ENCODE results near the gene B9D1. TPM values are rescaled to one million over a fixed set of nuclear protein-coding genes. Genes with fewer than 3 reads are reported as not detected.

Gene B9D1
- total and polyA plus RNA-seq, 9 of the 15 experiments (the other 6 are each of a cell fraction or from before 2014, with no cell fraction given): 8.9 to 28.0 (median 17.9) TPM

GRCh38 chr17:19311421-19312215 is 50.9 kb downstream of the B9D1 start:
- FAIRE-seq: no peak
- TF ChIP-seq ZNF174 (CRISPR knock-in tag; IDR thresholded peaks at IDR 0.05) (no peak), HMG20A (CRISPR knock-in tag; conservative IDR thresholded peaks at IDR 0.05) (no peak), ZNF589 (CRISPR knock-in tag; IDR thresholded peaks at IDR 0.05; ENCODE audit: low read depth) (no peak), ZNF318 (IDR thresholded peaks at IDR 0.05; ENCODE audit: borderline replicate concordance in 1 of 2, low read depth in 1 of 2) (no peak), CAMTA2 (CRISPR knock-in tag; conservative IDR thresholded peaks at IDR 0.05) (no peak), HNRNPLL (IDR thresholded peaks at IDR 0.05; ENCODE audit: low read depth, low read length, poor library complexity, severe bottlenecking) (no peak), SNRNP70 (optimal IDR thresholded peaks at IDR 0.05; ENCODE audit: low read depth, low read length) (no peak), ZFPM2 (CRISPR knock-in tag; IDR thresholded peaks at IDR 0.05) (no peak), ZNF592 (IDR thresholded peaks at IDR 0.05) (no peak), LARP7 (IDR thresholded peaks at IDR 0.05) (no peak)

More at GRCh38 chr17:19311421-19312215, 50.9 kb downstream of the B9D1 start:
- Histone ChIP-seq H3K9me1 (ENCODE audit: control insufficient read depth, insufficient read depth, low read length) (no peaks in the 10 kb centered on the region), H3K4me2 (ENCODE audit: insufficient read depth, low read length) (no peak overlapping the region), H2AFZ (ENCODE audit: low read depth, low read length) (no peak overlapping the region), H3K27me3 (ENCODE audit: control insufficient read depth in 2 of 2, insufficient read depth in 2 of 2, low read length in 2 of 2) (no peaks in the 10 kb centered on the region), H3K9me3 (replicated peaks; ENCODE audit: control insufficient read depth, insufficient read depth, low read depth, low read length) (no peaks in the 10 kb centered on the region), H4K20me1 (replicated peaks; ENCODE audit: control insufficient read depth, insufficient read depth, low read length) (no peaks in the 10 kb centered on the region), H3K4me1 (replicated peaks in 1 of 2; ENCODE audit: control insufficient read depth in 2 of 2, insufficient read depth in 2 of 2, low read length in 2 of 2) (peaks cover 4% of the 10 kb centered on the region in 2 experiments), H3K36me3 (ENCODE audit: control insufficient read depth, insufficient read depth, low read length) (peaks cover 18% of the 10 kb centered on the region; the same call in 2 of the 3 replicates), H3K9ac (ENCODE audit: insufficient read depth in 1 of 2, low read depth in 2 of 2, low read length in 2 of 2) (no peak overlapping the region; a peak in 1 of 4 replicates), H3K4me3 (no peak overlapping the region), H3K79me2 (ENCODE audit: control insufficient read depth, insufficient read depth, low read length) (no peaks in the 10 kb centered on the region), H3K27ac (ENCODE audit: extremely low read depth, low read depth, low read length) (no peak overlapping the region)
- 82% methylated on average over 5 of the region's 6 CpGs for WGBS (ENCODE audit: insufficient coverage, low coverage, missing lambda C conversion rate)
- in situ Hi-C loops (cut with MboI): no loop called here
- ChIA-PET POLR2A (no interaction called here), CTCF (ENCODE audit: low intra/inter-chr PET ratio) (no interaction called here)
- ATAC-seq: no peak
- intact Hi-C loops (cut with micrococcal nuclease): no loop called here
- DNase-seq (ENCODE audit: extremely low read depth in 1 of 4, low spot score in 3 of 4): no peak
- no TSS peak for BruUV-seq (replicated peaks)

Measured in K562 (cell line).